K562 (cell line): ENCODE results near the gene CCSER2. TPM values are rescaled to one million over a fixed set of nuclear protein-coding genes. Genes with fewer than 3 reads are reported as not detected.
A peak's percentile ranks its signal among the peaks of the same experiment; 100 is the strongest.

Experiments used
- BRF1 ChIP-seq: IDR thresholded peaks from 3 replicates; pipeline ENCODE4 v1.6.1; 2011; ENCODE audit warnings: borderline replicate concordance, mild to moderate bottlenecking; ENCODE audit not compliant: insufficient read length; ENCODE audit errors: extremely low read depth
- CBX3 ChIP-seq, 2 experiments: IDR thresholded peaks; 1 replicate in 1 of 2; 2 replicates in 1 of 2; pipeline ENCODE4 v1.6.1; 2012; ENCODE audit warnings: inconsistent platforms in 2 of 2, low read length in 2 of 2, borderline replicate concordance in 1 of 2, control low read depth in 1 of 2
- CEBPZ ChIP-seq: fragments of 150-350 bp; IDR thresholded peaks from 2 replicates; pipeline ENCODE4 v1.6.1; 2014; ENCODE audit warnings: low read depth, mild to moderate bottlenecking, low read length, borderline replicate concordance
- CXXC5 ChIP-seq: fragments of 250-450 bp; sonication (Bioruptor Pico); IDR thresholded peaks from 2 replicates; pipeline ENCODE4 v1.8.0; 2022; ENCODE audit warnings: inconsistent platforms, mild to moderate bottlenecking, moderate library complexity
- EZH2 ChIP-seq: IDR thresholded peaks from 2 replicates; pipeline ENCODE4 v1.6.1; 2012; ENCODE audit warnings: low read depth, mild to moderate bottlenecking, inconsistent platforms, low read length, borderline replicate concordance
- GATAD2B ChIP-seq: fragments of 450-650 bp; IDR thresholded peaks from 2 replicates; pipeline ENCODE4 v1.6.1; 2017; ENCODE audit warnings: mild to moderate bottlenecking, borderline replicate concordance
- GTF2E2 ChIP-seq: fragments of 200-800 bp; sonication (Bioruptor generic); IDR thresholded peaks from 2 replicates; pipeline ENCODE4 v1.6.1; 2016; ENCODE audit warnings: missing genetic modification characterization, missing compliant biosample characterization
- HCFC1 ChIP-seq: IDR thresholded peaks from 2 replicates; pipeline ENCODE4 v1.6.1; 2012; ENCODE audit warnings: low read depth, low read length, improper control_type of control experiment
- KLF13 ChIP-seq: fragments of 450-650 bp; IDR thresholded peaks from 2 replicates; pipeline ENCODE4 v1.6.1; 2016; ENCODE audit warnings: missing genetic modification characterization, low read depth, mild to moderate bottlenecking, missing compliant biosample characterization, moderate library complexity, borderline replicate concordance
- LARP7 ChIP-seq: fragments of 450-650 bp; IDR thresholded peaks from 2 replicates; pipeline ENCODE4 v1.6.1; 2016
- MCM3 ChIP-seq: fragments of 450-650 bp; IDR thresholded peaks from 2 replicates; pipeline ENCODE4 v1.6.1; 2016
- MECOM ChIP-seq: fragments of 250-450 bp; sonication (Bioruptor Pico); IDR thresholded peaks from 2 replicates; pipeline ENCODE4 v1.8.0; 2022; ENCODE audit warnings: inconsistent platforms
- NFIC ChIP-seq: fragments of 450-650 bp; IDR thresholded peaks from 2 replicates; pipeline ENCODE4 v1.6.1; 2017; ENCODE audit warnings: mild to moderate bottlenecking, inconsistent platforms
- NFIX ChIP-seq: fragments of 250-450 bp; sonication (Bioruptor Pico); IDR thresholded peaks from 2 replicates; pipeline ENCODE4 v1.4.0; 2020; ENCODE audit warnings: low read depth, mild to moderate bottlenecking, moderate library complexity
- RFX5 ChIP-seq: IDR thresholded peaks from 2 replicates; pipeline ENCODE4 v1.6.1; 2011; ENCODE audit warnings: low read depth, mild to moderate bottlenecking, improper control_type of control experiment, low read length
- TFAM ChIP-seq: fragments of 250-450 bp; sonication (Bioruptor Pico); conservative IDR thresholded peaks from 2 replicates; pipeline ENCODE4 v1.5.0; 2021; ENCODE audit warnings: mild to moderate bottlenecking, moderate library complexity
- ZNF589 ChIP-seq: fragments of 200-800 bp; sonication (Bioruptor generic); IDR thresholded peaks from 2 replicates; pipeline ENCODE4 v1.6.1; 2016; ENCODE audit warnings: low read depth, missing genetic modification characterization, missing compliant biosample characterization
- ZNF609 ChIP-seq: sonication (generic); formaldehyde crosslinking; IDR thresholded peaks from 2 replicates; pipeline ENCODE4 v1.8.1; 2023; ENCODE audit warnings: missing genetic modification reagents, mild to moderate bottlenecking, borderline replicate concordance
- ZNF766 ChIP-seq: fragments of 200-800 bp; sonication (Bioruptor generic); conservative IDR thresholded peaks from 2 replicates; pipeline ENCODE4 v1.6.1; 2016; ENCODE audit warnings: missing genetic modification characterization, missing compliant biosample characterization
- polyA plus RNA-seq, 8 experiments: library from polyadenylated mRNA; depleted of rRNA in 4 of 8; stranded (reverse) in 5 of 8; unstranded in 3 of 8; fragments of >200 nt; fragmentation: Nextera tagmentation in 2 of 8; fragmentation: Illumina TruSeq in 1 of 8; extraction: Ambion mirVana in 2 of 8; extraction: Trizol in 1 of 8; gene quantifications; 2 replicates each; pipeline versions ENCODE4 v1.2.1 to v1.2.3, GENCODE V29; 2011 to 2014; ENCODE audit warnings: inconsistent platforms in 1 of 8, missing spikeins in 1 of 8
- total RNA-seq, 7 experiments: library from RNA; depleted of rRNA in 6 of 7; stranded (reverse); fragments of >200 nt in 6 of 7; fragmentation: Illumina TruSeq in 2 of 7; extraction: Trizol in 2 of 7; gene quantifications; 2 replicates each; pipeline versions ENCODE4 v1.2.1 to v1.2.3, GENCODE V29; 2011 to 2021; ENCODE audit warnings: low replicate concordance in 1 of 7

CCSER2 gene
- total and polyA plus RNA-seq, 9 of the 15 experiments (the other 6 are each of a cell fraction or from before 2014, with no cell fraction given): 2.7 to 15.1 (median 9.7) TPM

GRCh38 chr10:84525120-84525806 is 196.9 kb downstream of the CCSER2 start (continued):
- TF ChIP-seq ZNF609 (no peak), ZNF766 (peak; percentile 93), GTF2E2 (peak; percentile 20; the same call in 1 of the 2 replicates), HCFC1 (no peak), ZNF589 (CRISPR knock-in tag) (peak; percentile 92), NFIC (peak; percentile 69), LARP7 (no peak), RFX5 (no peak), CBX3 (IDR thresholded peaks at IDR 0.05; ENCODE audit: borderline replicate concordance in 1 of 2, low read length in 2 of 2) (no peak), CEBPZ (no peak), GATAD2B (no peak), BRF1 (no peak), EZH2 (no peak), MECOM (peak; percentile 68; the same call in 1 of the 2 replicates), CXXC5 (CRISPR knock-in tag) (peak; percentile 89), TFAM (CRISPR knock-in tag) (no peak), KLF13 (tag) (no peak; the same call in 1 of the 2 replicates), NFIX (CRISPR knock-in tag) (no peak), MCM3 (no peak)
